OCI-LY1 (cell line): ENCODE measurements around the gene PRKCE.

Source experiments
- H2AFZ ChIP-seq: fragments of 200-600 bp; sonication (generic), shearing (Covaris generic); 2 replicates; pipeline ENCODE4 v1.6.0; 2014; ENCODE audit warnings: antibody characterized with exemption, mild to moderate bottlenecking, low read length
- H3F3A ChIP-seq: fragments of 200-600 bp; sonication (generic), shearing (Covaris generic); 2 replicates; pipeline ENCODE4 v1.6.0; 2014; ENCODE audit warnings: mild to moderate bottlenecking, antibody characterized with exemption, low read length, moderate library complexity; ENCODE audit not compliant: insufficient read depth
- H3K27ac ChIP-seq: fragments of 200-600 bp; sonication (generic); 2 replicates; pipeline ENCODE4 v1.5.1; 2014; ENCODE audit warnings: low read length, mixed run types, mild to moderate bottlenecking, low read depth; ENCODE audit not compliant: poor library complexity, severe bottlenecking
- H3K27me3 ChIP-seq: fragments of 200-600 bp; sonication (generic); 2 replicates; pipeline ENCODE4 v1.6.0; 2014; ENCODE audit warnings: antibody characterized with exemption, mild to moderate bottlenecking, low read length, moderate library complexity; ENCODE audit not compliant: insufficient read depth
- H3K36me3 ChIP-seq: fragments of 200-600 bp; sonication (generic); 2 replicates; pipeline ENCODE4 v1.6.1; 2014; ENCODE audit warnings: mild to moderate bottlenecking, antibody characterized with exemption, low read length, moderate library complexity, mixed read lengths; ENCODE audit not compliant: insufficient read depth
- H3K4me1 ChIP-seq: fragments of 200-600 bp; sonication (generic); 2 replicates; pipeline ENCODE4 v1.5.1; 2014; ENCODE audit warnings: mild to moderate bottlenecking, low read length, moderate library complexity; ENCODE audit not compliant: insufficient read depth, severe bottlenecking
- H3K4me2 ChIP-seq: fragments of 200-600 bp; sonication (generic), shearing (Covaris generic); 2 replicates; pipeline ENCODE4 v1.6.1; 2014; ENCODE audit warnings: low read length
- H3K4me3 ChIP-seq: fragments of 200-600 bp; sonication (generic); 2 replicates; pipeline ENCODE4 v1.5.1; 2014; ENCODE audit warnings: low read length, low read depth, mild to moderate bottlenecking, mixed read lengths; ENCODE audit not compliant: poor library complexity, severe bottlenecking
- H3K79me2 ChIP-seq: fragments of 200-600 bp; shearing (Covaris generic); 2 replicates; pipeline ENCODE4 v1.6.1; 2016; ENCODE audit warnings: mixed run types, low read length, mixed read lengths; ENCODE audit not compliant: insufficient read depth
- H3K9ac ChIP-seq: fragments of 200-600 bp; sonication (generic), shearing (Covaris generic); 2 replicates; pipeline ENCODE4 v1.6.1; 2014; ENCODE audit warnings: mild to moderate bottlenecking, low read length, mixed read lengths
- H3K9me2 ChIP-seq: fragments of 200-600 bp; sonication (generic), shearing (Covaris generic); 2 replicates; pipeline ENCODE4 v1.6.1; 2014; ENCODE audit warnings: low read depth, mild to moderate bottlenecking, low read length, mixed read lengths
- H3K9me3 ChIP-seq: fragments of 200-600 bp; shearing (Covaris generic); 2 replicates; pipeline ENCODE4 v1.6.1; 2014; ENCODE audit warnings: low read length, mixed read lengths
- H4K20me1 ChIP-seq: fragments of 200-600 bp; sonication (generic), shearing (Covaris generic); 2 replicates; pipeline ENCODE4 v1.6.0; 2016; ENCODE audit warnings: mild to moderate bottlenecking, low read length; ENCODE audit not compliant: insufficient read depth
- EZH2 ChIP-seq: fragments of 200-600 bp; sonication (generic), shearing (Covaris generic); IDR thresholded peaks from 2 replicates; pipeline ENCODE4 v1.8.0; 2017; ENCODE audit warnings: borderline replicate concordance, mixed run types, mild to moderate bottlenecking, antibody characterized with exemption, low read length, moderate library complexity, mixed read lengths
- TF ChIP-seq, protein P1 (sequence below): fragments of 200-600 bp; sonication (generic), shearing (Covaris generic); IDR thresholded peaks from 2 replicates; pipeline ENCODE4 v1.5.1; 2017; ENCODE audit warnings: mild to moderate bottlenecking, antibody characterized with exemption, low read length, moderate library complexity, mixed read lengths

The PRKCE gene

DNA sequence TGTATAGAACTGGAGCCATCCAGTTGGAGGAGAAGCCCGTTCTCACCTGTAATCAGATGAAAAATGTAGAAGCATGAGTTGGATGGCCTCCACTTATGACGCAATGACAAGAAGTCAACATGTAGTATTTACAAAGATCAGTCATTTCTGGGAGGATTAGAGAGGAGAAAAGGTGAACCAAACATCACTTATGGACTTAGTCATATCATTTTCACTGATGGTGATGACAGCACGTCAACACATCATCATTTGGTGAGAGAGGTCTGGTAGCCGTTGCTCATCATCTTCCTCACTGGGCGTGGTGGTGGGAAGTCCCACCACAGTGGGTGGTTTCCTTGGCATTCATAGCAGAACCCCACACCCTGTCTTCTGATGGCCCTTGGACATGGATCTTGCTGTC, 381.5 kb downstream of the PRKCE start:
- Histone ChIP-seq H4K20me1 (no peaks in the 10 kb centered on the region), H2AFZ (no peak overlapping the region), H3K79me2 (no peaks in the 10 kb centered on the region), H3K4me2 (no peak overlapping the region), H3K9me3 (no peaks in the 10 kb centered on the region), H3K4me3 (no peak overlapping the region), H3K36me3 (no peaks in the 10 kb centered on the region), H3F3A (no peaks in the 10 kb centered on the region), H3K27me3 (no peaks in the 10 kb centered on the region), H3K27ac (no peak overlapping the region), H3K9ac (no peak overlapping the region), H3K4me1 (no peaks in the 10 kb centered on the region), H3K9me2 (no peaks in the 10 kb centered on the region)
- no peak for TF ChIP-seq EZH2
- TF ChIP-seq, protein P1, sequence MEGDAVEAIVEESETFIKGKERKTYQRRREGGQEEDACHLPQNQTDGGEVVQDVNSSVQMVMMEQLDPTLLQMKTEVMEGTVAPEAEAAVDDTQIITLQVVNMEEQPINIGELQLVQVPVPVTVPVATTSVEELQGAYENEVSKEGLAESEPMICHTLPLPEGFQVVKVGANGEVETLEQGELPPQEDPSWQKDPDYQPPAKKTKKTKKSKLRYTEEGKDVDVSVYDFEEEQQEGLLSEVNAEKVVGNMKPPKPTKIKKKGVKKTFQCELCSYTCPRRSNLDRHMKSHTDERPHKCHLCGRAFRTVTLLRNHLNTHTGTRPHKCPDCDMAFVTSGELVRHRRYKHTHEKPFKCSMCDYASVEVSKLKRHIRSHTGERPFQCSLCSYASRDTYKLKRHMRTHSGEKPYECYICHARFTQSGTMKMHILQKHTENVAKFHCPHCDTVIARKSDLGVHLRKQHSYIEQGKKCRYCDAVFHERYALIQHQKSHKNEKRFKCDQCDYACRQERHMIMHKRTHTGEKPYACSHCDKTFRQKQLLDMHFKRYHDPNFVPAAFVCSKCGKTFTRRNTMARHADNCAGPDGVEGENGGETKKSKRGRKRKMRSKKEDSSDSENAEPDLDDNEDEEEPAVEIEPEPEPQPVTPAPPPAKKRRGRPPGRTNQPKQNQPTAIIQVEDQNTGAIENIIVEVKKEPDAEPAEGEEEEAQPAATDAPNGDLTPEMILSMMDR = no peak

DNA sequence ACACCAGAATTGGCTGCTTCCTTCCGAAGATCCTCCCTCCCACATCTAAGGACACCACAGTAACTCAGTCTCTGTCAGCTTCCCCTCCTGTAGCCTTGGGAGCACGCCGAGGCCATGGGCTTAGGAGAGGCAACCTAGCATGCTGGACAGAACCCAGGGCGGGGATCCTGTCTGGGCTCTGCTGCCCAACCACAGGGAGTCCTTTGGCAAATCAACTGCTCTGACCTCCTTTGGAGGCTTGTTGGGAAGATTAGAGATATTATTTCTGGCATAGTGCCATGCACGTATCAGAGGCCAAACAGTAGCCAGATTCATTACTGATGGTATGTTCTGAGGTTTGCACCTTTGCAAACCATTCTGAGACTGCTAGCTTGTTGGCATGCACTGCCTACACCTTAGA, 383.1 kb downstream of the PRKCE start:
- no peak overlapping the region for H2AFZ ChIP-seq
- no peaks in the 10 kb centered on the region for H3K9me3 ChIP-seq
- no peak overlapping the region for H3K4me2 ChIP-seq
- no peaks in the 10 kb centered on the region for H3K36me3 ChIP-seq
- H3F3A ChIP-seq = no peaks in the 10 kb centered on the region
- no peaks in the 10 kb centered on the region for H3K9me2 ChIP-seq
- H3K4me3 ChIP-seq = no peak overlapping the region
- H3K27ac ChIP-seq = no peak overlapping the region
- TF ChIP-seq, protein P1 = no peak
- no peak for TF ChIP-seq EZH2
- no peaks in the 10 kb centered on the region for H3K4me1 ChIP-seq
- no peaks in the 10 kb centered on the region for H3K79me2 ChIP-seq
- H4K20me1 ChIP-seq = no peaks in the 10 kb centered on the region
- H3K9ac ChIP-seq = no peak overlapping the region
- H3K27me3 ChIP-seq = no peaks in the 10 kb centered on the region

DNA sequence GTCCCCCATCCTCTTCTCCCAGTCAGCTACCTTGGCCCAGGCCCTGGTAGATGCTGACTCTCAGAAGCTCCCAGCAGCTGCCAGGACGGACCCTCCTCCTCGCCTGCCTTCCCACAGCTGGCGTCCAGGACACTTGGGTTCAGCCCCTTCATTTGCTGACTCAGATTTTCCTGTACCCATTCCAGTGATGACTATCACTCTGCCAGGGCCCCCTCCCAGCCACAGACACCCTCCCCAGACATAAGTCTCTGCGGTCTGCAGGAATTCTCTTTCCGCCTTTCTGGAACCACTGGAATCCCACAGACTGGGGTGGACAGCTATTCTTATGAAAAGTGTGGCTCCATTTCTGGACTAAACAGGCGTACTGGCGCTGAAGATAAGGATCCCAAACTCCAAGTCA, 385.5 kb downstream of the PRKCE start:
- TF ChIP-seq, protein P1 = no peak
- TF ChIP-seq EZH2 = no peak
- Histone ChIP-seq H2AFZ (no peak overlapping the region), H3K4me3 (no peak overlapping the region), H3K9me3 (no peaks in the 10 kb centered on the region), H4K20me1 (no peaks in the 10 kb centered on the region), H3K9ac (no peak overlapping the region), H3K4me1 (no peaks in the 10 kb centered on the region), H3K9me2 (no peaks in the 10 kb centered on the region), H3K27me3 (no peaks in the 10 kb centered on the region), H3K4me2 (no peak overlapping the region), H3K79me2 (no peaks in the 10 kb centered on the region), H3K36me3 (no peaks in the 10 kb centered on the region), H3K27ac (no peak overlapping the region), H3F3A (no peaks in the 10 kb centered on the region)
